Hepatocyte (in vitro differentiated cells): Measurements from ENCODE around the gene ELAC1. TPM values are rescaled to one million over a fixed set of nuclear protein-coding genes. Genes with fewer than 3 reads are reported as not detected.

Source experiments
- DNase-seq: peaks from one replicate; pipeline ENCODE4 v3.0.0-alpha.2; 2016; ENCODE audit warnings: low spot score
- H2AFZ ChIP-seq: fragments of 200-600 bp; sonication (generic); 2 replicates; pipeline ENCODE4 v1.6.0; 2016; ENCODE audit warnings: antibody characterized with exemption, mild to moderate bottlenecking
- H3K27ac ChIP-seq: fragments of 200-600 bp; sonication (generic); 2 replicates; pipeline ENCODE4 v1.5.1; 2016; ENCODE audit warnings: mild to moderate bottlenecking
- H3K27me3 ChIP-seq: fragments of 200-600 bp; sonication (generic); 2 replicates; pipeline ENCODE4 v1.6.1; 2016
- H3K36me3 ChIP-seq: fragments of 200-600 bp; sonication (generic); replicated peaks from 2 replicates; pipeline ENCODE4 v1.5.1; 2016; ENCODE audit warnings: low read depth; ENCODE audit not compliant: insufficient read depth
- H3K4me1 ChIP-seq: fragments of 200-600 bp; sonication (generic); 2 replicates; pipeline ENCODE4 v1.5.1; 2016; ENCODE audit warnings: mild to moderate bottlenecking, moderate library complexity; ENCODE audit not compliant: insufficient read depth
- H3K4me2 ChIP-seq: fragments of 200-600 bp; sonication (generic); 2 replicates; pipeline ENCODE4 v1.6.0; 2016
- H3K4me3 ChIP-seq: fragments of 200-600 bp; sonication (generic); 2 replicates; pipeline ENCODE4 v1.5.1; 2016; ENCODE audit warnings: mild to moderate bottlenecking
- H3K79me2 ChIP-seq: fragments of 200-600 bp; sonication (generic); 2 replicates; pipeline ENCODE4 v1.6.0; 2017; ENCODE audit warnings: mild to moderate bottlenecking
- H3K9me2 ChIP-seq: fragments of 200-600 bp; sonication (generic); replicated peaks from 2 replicates; pipeline ENCODE4 v1.6.0; 2017; ENCODE audit warnings: mild to moderate bottlenecking; ENCODE audit not compliant: insufficient read depth
- H3K9me3 ChIP-seq: fragments of 200-600 bp; sonication (generic); 2 replicates; pipeline ENCODE4 v1.5.1; 2016; ENCODE audit warnings: low read depth, mild to moderate bottlenecking
- H4K20me1 ChIP-seq: fragments of 200-600 bp; sonication (generic); 2 replicates; pipeline ENCODE4 v1.6.0; 2016; ENCODE audit warnings: mild to moderate bottlenecking; ENCODE audit not compliant: insufficient read depth, poor library complexity, severe bottlenecking
- EZH2 ChIP-seq: fragments of 200-600 bp; sonication (generic); IDR thresholded peaks from 2 replicates; pipeline ENCODE4 v1.6.1; 2016; ENCODE audit warnings: antibody characterized with exemption, mild to moderate bottlenecking, borderline replicate concordance
- EZH2phosphoT487 ChIP-seq: fragments of 200-600 bp; sonication (generic); IDR thresholded peaks from one replicate; pipeline ENCODE4 v1.6.1; 2018; ENCODE audit warnings: antibody characterized with exemption, mild to moderate bottlenecking, low read depth, moderate library complexity; ENCODE audit not compliant: unreplicated experiment, severe bottlenecking
- WGBS: methylation state at CpG from one replicate; pipeline ENCODE4 v1.1.6; 2016; ENCODE audit warnings: low lambda C conversion rate; ENCODE audit errors: missing lambda C conversion rate; 5-methylcytosine and 5-hydroxymethylcytosine counted together
- polyA plus RNA-seq: library from polyadenylated mRNA; unstranded; fragments of >200 nt; fragmentation: Nextera tagmentation; extraction: Ambion mirVana; gene quantifications from 2 replicates; pipeline ENCODE4 v1.2.1, GENCODE V29; 2016
- total RNA-seq: library from RNA; depleted of rRNA; stranded (reverse); fragments of >200 nt; gene quantifications from 2 replicates; pipeline ENCODE4 v1.2.3, GENCODE V29; 2014
- TF ChIP-seq, protein P1 (sequence below): fragments of 200-600 bp; sonication (generic); IDR thresholded peaks from 2 replicates; pipeline ENCODE4 v1.5.1; 2016; ENCODE audit warnings: antibody characterized with exemption, mild to moderate bottlenecking; ENCODE audit not compliant: poor library complexity

The ELAC1 gene
- total and polyA plus RNA-seq, 2 experiments from 2014 or later = 9.4 to 14.7 TPM

- no peak overlapping the region for H2AFZ ChIP-seq
- no peaks in the 10 kb centered on the region for H3K27me3 ChIP-seq
- H3K4me1 ChIP-seq = peaks cover 14% of the 10 kb centered on the region
- H3K9me2 ChIP-seq = no peaks in the 10 kb centered on the region
- DNase-seq = no peak
- no peaks in the 10 kb centered on the region for H3K36me3 ChIP-seq
- H3K27ac ChIP-seq = no peak overlapping the region
- H3K79me2 ChIP-seq = no peaks in the 10 kb centered on the region
- H4K20me1 ChIP-seq = no peaks in the 10 kb centered on the region
- no peak overlapping the region for H3K4me2 ChIP-seq
- no peaks in the 10 kb centered on the region for H3K9me3 ChIP-seq
- TF ChIP-seq EZH2phosphoT487 = no peak
- TF ChIP-seq EZH2 = no peak
- TF ChIP-seq, protein P1, sequence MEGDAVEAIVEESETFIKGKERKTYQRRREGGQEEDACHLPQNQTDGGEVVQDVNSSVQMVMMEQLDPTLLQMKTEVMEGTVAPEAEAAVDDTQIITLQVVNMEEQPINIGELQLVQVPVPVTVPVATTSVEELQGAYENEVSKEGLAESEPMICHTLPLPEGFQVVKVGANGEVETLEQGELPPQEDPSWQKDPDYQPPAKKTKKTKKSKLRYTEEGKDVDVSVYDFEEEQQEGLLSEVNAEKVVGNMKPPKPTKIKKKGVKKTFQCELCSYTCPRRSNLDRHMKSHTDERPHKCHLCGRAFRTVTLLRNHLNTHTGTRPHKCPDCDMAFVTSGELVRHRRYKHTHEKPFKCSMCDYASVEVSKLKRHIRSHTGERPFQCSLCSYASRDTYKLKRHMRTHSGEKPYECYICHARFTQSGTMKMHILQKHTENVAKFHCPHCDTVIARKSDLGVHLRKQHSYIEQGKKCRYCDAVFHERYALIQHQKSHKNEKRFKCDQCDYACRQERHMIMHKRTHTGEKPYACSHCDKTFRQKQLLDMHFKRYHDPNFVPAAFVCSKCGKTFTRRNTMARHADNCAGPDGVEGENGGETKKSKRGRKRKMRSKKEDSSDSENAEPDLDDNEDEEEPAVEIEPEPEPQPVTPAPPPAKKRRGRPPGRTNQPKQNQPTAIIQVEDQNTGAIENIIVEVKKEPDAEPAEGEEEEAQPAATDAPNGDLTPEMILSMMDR = no peak
- H3K4me3 ChIP-seq = no peak overlapping the region
Measured at GRCh38 chr18:51009072-51009471, 41.2 kb downstream of the ELAC1 start.

DNA sequence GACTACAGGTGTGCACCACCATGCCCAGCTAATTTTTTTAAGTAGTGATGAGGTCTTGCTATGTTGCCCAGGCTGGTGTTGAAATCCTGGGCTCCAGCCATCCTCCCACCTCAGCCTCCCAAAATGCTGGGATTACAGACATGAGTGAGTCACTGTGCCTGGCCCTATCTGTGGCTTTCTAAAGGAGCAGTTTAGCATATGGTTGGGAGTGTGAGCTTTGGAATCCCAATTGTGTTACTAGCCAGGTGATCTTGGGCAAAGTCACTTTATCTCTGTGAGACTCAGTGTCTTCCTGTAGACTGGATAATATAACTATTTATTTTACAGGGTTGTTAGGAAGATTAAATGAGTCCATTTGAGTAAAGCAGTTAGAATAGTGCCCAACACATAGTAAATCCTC lies 42.4 kb downstream of the ELAC1 start:
- Histone ChIP-seq H3K27ac (no peak overlapping the region), H3K36me3 (no peaks in the 10 kb centered on the region), H3K4me2 (no peak overlapping the region), H3K4me1 (peaks cover 14% of the 10 kb centered on the region), H2AFZ (no peak overlapping the region), H3K4me3 (no peak overlapping the region), H3K79me2 (no peaks in the 10 kb centered on the region), H3K27me3 (no peaks in the 10 kb centered on the region), H4K20me1 (no peaks in the 10 kb centered on the region), H3K9me3 (no peaks in the 10 kb centered on the region), H3K9me2 (no peaks in the 10 kb centered on the region)
- TF ChIP-seq EZH2 (no peak), EZH2phosphoT487 (no peak)
- TF ChIP-seq, protein P1 = no peak
- no peak for DNase-seq

- no peak overlapping the region for H2AFZ ChIP-seq
- H3K9me3 ChIP-seq = no peaks in the 10 kb centered on the region
- H3K4me3 ChIP-seq = no peak overlapping the region
- peaks cover 13% of the 10 kb centered on the region for H3K4me1 ChIP-seq
- WGBS = 55% methylated on average over 3 of the region's 3 CpGs
- H3K79me2 ChIP-seq = no peaks in the 10 kb centered on the region
- H3K9me2 ChIP-seq = no peaks in the 10 kb centered on the region
- TF ChIP-seq, protein P1 = no peak
- TF ChIP-seq EZH2phosphoT487 (no peak), EZH2 (no peak)
- H4K20me1 ChIP-seq = no peaks in the 10 kb centered on the region
- H3K36me3 ChIP-seq = no peaks in the 10 kb centered on the region
- no peak overlapping the region for H3K4me2 ChIP-seq
- H3K27me3 ChIP-seq = no peaks in the 10 kb centered on the region
- no peak overlapping the region for H3K27ac ChIP-seq
- DNase-seq = no peak
Measured at GRCh38 chr18:51011709-51012108, 43.9 kb downstream of the ELAC1 start.

- Histone ChIP-seq H4K20me1 (no peaks in the 10 kb centered on the region), H2AFZ (no peak overlapping the region), H3K4me2 (no peak overlapping the region), H3K4me3 (no peak overlapping the region), H3K36me3 (no peaks in the 10 kb centered on the region), H3K27me3 (no peaks in the 10 kb centered on the region), H3K9me2 (no peaks in the 10 kb centered on the region), H3K79me2 (no peaks in the 10 kb centered on the region), H3K27ac (no peak overlapping the region), H3K9me3 (no peaks in the 10 kb centered on the region), H3K4me1 (peaks cover 6% of the 10 kb centered on the region)
- TF ChIP-seq, protein P1 = no peak
- TF ChIP-seq EZH2 (no peak), EZH2phosphoT487 (no peak)
- WGBS = 92% methylated on average over 3 of the region's 3 CpGs
- no peak for DNase-seq
Measured at GRCh38 chr18:51012441-51012840, 44.6 kb downstream of the ELAC1 start.
